Ramos (cell line): ENCODE data around the gene PEX14.
"Not testable (repeated sequence)": the region's sequence is repeated elsewhere in the genome, so short reads cannot be mapped to it uniquely, and the experiment has no call there.

ENCODE experiments used
- in situ Hi-C: fragments of 300-500 bp; cut with MboI; formaldehyde crosslinking; loops from one replicate; pipeline ENCODE4 v1.14.3; 2022; ENCODE audit warnings: low sequenced_read_pairs; ENCODE audit not compliant: unreplicated experiment

The PEX14 gene

DNA sequence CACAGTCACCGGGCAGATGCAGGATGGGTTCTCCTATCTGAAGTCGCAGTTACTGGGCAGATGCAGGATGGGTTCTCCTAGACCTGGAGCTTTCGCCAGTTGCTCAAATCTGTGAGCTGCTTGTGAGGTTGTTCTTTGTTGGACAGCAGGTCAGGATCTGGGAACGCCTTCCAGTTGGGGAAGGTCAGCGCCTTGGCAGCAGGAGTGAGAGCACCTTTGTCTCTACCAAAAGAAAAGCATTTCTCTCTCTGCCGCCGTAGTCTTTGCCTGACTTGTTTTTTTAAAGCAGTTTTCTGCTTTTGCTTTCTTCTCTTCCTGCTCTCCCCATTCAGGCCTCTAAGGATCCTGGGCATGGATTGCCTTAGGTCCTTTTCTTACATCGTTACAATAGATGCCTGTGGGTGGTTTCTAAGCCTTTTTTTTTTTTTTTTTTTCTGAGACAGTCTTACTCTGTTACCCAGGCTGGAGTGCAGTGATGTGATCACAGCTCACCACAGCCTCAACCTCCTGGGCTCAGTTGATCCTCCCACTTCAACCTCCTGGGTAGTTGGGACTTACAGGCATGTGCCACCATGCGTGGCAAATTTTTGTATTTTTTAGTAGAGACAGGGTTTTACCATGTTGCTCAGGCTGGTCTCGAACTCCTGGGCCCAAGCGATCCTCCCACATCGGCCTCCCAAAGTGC, 15.7 kb downstream of the PEX14 start:
- in situ Hi-C loops = loop anchor here (5.0 kb wide), 1 partner anchor 63 kb away; no protein-coding TSS in a partner anchor

DNA sequence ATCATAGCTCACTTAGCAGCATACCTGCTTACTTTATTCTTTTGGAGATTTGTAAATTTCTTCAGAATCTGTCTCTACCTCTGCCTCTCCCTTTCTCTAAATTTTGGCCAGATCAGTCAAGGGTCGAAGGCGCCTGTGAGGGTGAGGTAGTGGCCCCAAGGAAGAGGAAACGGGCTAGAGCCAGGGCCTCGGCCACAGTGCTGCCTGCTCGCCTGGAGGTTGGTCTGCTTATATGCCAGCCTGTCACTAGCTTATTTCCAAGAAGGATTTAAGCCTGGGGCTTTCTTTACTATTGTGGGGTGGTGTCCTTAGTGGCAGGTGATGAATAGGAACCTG, 19.6 kb downstream of the PEX14 start:
- in situ Hi-C loops = loop anchor here (5.0 kb wide), 1 partner anchor 67 kb away; no protein-coding TSS in a partner anchor

DNA sequence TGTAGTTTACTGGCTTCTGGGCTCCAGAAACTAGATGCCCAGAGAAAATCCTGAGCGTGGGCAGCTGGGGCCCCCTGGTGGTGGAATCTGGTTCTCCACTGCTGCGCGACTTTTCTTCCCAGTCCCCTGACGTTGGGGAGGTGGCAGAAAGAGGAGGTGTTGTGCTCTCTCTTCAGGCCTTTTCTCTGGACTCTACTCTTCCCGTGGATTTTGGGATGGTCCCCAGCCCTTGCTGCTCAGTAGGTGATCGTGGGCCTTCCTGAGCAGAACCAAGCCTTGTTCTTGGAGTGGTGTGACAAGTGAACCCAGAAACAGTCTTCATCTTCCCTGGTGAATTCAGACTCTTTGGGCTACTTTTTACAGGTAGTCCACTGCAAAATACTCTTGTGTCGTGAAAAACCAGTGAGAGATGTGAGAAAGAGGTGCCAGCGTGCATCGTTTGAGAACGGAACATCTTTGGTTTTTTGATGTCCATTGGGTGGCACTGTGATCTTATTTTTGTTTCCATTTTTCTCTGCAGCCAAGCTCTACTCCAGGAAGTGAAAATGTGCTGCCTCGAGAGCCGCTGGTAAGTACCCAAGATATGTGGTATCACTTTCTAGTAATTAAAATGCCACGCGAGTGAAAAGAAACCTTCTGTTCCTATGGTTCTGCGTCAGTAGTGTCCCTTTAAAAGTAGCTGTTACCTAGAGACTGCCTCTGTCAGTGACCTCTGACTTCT, 20.2 kb downstream of the PEX14 start:
- in situ Hi-C loops = loop anchor here (5.0 kb wide), 1 partner anchor 68 kb away; no protein-coding TSS in a partner anchor

DNA sequence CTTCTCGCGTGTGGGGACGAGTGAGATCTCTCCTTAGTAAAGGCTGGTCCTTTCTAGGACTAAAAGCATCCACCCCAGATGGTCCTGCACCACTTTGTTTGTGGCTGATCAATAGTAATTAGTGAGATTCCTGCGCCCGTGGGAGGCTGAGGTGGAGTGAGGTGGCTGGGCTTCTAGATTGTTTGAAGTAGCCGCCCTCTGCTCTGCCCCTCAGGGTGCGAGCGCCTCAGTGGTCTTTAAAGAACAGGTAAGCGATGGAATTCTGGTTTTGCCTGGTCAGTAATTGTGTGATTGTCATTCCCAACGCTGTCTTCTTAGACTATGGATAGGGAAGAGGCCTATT, 20.7 kb downstream of the PEX14 start:
- in situ Hi-C loops = no loop called here

DNA sequence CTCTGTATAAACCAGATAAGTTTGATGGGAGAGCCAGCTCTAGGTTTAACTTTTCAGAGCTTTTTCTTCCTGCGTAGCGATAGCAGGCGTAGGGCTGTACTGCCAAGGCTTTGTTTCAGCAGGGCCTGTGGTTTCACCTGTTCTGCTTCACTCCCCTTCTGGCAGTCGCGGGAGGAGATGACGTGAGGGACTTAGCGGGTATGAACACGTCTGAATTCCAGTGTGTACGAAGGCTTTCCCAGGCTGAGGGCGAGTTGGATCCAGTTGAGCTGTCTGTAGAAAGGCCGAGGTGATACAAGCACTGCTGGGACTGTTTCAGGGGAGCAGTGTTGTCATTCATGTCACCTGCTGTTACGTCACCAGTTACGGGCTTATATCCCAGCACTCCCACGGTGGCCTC, 21.2 kb downstream of the PEX14 start:
- in situ Hi-C loops = no loop called here

DNA sequence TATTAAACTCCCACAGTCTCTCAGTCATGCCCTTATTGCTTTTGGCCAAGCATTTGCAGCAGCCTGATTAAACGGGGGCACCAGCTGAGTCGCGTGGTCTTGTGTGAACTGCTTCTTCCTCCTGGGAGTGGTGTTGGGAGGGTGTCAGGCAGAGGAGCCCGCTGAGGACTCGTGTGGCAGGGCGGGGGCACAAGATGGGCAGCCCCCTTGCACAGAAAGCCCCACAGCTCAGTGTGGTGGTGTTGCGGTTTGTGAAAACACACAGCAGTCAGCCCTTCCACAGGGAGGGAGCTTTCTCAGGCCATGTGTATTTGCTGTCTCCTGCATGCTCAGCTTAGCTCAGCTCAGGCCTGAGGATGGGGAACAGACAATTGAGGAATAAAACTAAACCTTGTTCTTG, 22.4 kb downstream of the PEX14 start:
- in situ Hi-C loops = no loop called here

DNA sequence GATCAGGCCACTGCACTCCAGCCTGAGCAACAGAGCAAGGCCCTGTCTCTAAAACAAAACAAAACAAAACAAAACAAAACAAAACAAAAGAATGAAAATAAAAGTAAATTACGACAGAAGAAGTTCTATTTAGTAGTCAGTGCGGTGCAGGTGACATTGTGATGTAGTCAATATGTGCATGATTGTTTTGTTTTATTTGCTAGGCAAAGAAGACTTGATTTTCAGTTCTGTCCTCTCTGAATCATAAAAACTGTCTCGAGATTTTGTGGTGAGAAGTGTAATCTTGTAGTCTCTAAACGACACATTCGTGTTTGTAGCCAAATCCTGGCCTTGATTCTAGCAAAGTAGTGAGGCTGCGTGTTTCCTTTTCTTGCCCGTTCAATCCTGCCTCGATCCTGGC, 23.5 kb downstream of the PEX14 start:
- in situ Hi-C loops = no loop called here

DNA sequence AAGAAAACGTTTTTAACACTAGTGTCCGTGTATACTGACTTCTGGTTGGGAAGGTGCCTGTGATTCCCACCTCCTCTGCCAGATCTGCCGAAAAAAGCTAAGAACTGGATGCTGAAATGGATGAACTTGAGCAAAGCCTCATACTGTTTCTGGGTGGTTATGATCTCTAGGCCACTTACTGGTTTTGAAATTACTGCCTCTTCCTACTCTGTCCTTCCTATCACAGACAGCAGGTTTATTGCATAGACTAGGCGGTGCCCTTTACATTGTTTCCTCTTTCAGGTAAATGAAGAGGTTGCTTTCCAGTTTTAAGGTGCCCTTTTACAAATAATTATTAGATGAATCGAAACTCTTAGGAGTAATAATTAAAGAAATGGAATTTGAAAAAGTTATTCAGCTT, 27.5 kb downstream of the PEX14 start:
- in situ Hi-C loops = no loop called here

DNA sequence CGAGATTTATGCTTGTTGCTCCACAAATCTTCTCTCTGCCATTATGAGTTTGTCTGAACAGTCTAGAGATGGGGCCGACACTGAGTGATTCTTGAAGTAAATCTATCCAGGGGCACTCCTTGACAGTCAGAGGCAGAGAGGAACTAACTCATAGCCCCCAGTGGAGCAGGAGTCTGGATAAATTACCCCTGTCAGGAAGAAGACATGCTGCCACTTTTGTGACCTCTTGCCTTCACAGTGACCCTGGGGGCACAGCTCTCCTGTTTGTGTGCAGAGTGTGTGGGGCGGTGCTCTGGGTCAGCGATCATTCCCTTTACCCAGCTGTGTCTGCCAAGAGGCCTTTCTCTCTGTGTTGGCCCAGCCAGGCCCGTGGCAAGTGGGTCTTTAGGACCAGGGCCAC, 29.5 kb downstream of the PEX14 start:
- in situ Hi-C loops = no loop called here

DNA sequence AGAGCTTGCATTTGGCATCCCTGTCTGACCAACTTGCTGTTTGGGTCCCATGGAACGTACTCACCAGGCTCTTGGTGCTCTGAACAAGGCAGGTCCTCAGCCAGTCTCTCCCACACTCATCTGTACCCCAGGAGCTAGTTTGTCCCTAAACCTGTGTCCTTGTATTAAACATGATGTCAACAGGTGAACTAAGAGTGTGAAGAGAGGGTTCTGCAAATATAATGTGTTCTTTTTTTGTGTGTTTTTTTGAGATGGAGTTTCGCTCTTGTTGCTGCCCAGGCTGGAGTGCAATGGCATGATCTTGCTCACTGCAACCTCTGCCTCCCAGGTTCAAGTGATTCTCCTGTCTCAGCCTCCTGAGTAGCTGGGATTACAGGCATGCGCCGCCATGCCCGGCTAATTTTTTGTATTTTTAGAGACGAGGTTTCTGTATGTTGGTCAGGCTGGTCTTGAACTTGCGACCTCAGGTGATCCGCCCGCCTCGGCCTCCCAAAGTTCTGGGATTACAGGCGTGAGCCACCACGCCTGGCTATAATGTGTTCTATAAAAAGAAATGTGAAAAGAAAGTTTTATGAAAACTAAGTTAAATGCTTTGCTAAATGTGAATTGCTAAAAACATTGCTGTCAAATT, 31.4 kb downstream of the PEX14 start:
- in situ Hi-C loops = not testable (repeated sequence)

DNA sequence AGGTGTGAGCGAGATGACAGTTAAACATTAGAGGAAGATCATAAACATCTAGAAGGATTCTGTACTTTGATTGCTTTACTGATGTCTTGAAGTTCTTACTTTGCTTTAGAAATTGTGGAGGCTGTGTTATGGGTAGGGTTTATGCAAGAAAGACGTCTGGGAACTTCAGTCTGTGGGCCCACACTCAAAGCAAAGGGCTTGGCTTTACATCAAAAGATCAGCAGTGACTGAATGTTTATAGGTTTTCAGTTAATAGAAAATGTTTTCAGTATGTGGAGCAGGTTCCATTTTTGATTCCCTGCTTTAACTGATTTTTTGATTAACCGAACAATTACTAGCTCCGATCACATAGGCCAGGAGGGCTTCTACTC, 31.9 kb downstream of the PEX14 start:
- in situ Hi-C loops = no loop called here

DNA sequence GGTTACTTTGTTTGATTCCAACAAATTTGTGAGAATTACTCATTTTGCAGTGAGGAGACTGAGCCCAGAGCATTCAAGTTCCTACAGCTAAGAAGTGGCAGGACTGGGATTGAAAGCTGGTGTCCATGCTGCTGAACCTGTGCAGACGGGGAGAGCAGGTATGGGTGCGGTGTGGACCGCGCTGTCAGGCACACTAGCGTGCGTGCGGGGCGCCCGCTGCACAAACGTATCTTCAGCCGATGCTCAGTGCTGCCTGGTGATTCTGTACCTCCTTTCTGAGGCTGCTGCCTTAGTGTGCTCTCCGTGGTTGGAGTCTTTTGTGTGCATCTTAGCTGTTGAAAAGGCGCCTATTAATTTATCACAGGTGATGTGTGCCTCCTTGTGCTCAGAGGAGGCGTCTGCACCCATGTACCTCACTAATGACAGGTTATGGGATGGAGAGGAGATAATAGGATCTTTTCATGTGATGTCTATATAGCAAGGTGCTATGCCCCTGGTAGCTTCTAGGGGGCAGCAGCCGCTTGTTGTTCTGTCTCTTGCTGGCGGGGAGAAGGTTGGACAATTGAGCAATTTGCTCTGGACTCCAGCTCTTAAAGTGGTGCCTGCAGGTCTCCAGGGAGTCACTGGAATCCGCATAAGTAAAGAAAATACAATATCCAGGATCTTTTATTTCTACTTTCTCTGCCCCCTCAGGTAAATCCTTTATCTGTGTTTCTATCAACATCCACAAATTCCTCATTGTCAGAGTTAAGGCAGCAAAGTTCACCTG, 32.5 kb downstream of the PEX14 start:
- in situ Hi-C loops = no loop called here

DNA sequence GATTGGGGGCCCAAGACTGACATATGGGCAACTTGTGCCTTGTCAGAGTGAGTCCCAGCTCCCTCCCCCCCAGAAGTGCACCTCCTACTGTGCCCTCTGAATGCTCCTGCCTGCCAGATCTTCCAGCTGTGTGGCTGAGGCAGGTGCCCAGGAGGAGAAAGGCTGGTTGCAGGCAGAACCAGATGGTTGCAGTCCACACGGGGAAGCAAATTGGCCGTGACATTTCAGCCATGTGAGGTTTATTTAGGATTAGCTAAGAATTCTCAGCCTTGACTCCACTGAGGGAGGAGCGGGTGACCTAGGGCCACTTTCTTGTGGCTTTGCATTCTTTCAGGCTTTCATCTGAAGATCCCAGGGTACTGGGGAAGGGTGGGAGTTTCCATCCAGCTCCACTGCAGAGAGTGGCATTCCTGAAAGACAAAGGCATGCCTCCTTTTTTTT, 33.8 kb downstream of the PEX14 start:
- in situ Hi-C loops = no loop called here

DNA sequence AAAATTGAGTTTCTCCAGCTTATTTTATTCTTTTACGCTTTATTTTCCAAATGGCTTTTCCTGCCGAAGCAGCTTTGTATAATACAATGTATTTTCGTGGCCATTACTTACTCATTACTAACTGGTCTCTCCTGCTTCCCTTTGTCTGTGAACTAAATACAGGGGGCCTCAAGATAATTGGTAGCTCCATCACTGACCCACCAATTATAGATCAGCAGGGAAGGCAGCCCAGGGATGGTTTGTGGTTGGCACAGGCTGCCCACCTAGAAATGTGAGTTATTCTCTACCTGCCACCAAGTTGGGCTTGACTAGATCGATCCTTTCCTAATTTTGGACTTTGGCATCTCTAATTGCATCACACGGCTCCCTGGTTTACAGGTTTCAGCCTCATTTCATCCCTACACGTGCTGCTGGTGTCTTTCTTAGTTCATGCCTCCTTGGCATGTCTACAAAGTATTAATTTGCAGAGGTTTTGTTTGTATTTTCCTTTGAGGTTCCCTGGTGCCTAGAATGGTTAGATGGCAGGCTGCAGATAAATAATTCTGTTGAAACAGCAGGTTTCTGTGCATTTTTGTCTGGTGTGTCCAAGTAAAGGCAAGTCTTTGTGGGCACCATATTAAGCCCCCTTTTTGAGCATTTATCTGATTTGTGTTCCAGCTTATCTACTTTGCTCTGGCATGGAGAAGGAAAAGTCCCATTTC, 35.2 kb downstream of the PEX14 start:
- in situ Hi-C loops = no loop called here

DNA sequence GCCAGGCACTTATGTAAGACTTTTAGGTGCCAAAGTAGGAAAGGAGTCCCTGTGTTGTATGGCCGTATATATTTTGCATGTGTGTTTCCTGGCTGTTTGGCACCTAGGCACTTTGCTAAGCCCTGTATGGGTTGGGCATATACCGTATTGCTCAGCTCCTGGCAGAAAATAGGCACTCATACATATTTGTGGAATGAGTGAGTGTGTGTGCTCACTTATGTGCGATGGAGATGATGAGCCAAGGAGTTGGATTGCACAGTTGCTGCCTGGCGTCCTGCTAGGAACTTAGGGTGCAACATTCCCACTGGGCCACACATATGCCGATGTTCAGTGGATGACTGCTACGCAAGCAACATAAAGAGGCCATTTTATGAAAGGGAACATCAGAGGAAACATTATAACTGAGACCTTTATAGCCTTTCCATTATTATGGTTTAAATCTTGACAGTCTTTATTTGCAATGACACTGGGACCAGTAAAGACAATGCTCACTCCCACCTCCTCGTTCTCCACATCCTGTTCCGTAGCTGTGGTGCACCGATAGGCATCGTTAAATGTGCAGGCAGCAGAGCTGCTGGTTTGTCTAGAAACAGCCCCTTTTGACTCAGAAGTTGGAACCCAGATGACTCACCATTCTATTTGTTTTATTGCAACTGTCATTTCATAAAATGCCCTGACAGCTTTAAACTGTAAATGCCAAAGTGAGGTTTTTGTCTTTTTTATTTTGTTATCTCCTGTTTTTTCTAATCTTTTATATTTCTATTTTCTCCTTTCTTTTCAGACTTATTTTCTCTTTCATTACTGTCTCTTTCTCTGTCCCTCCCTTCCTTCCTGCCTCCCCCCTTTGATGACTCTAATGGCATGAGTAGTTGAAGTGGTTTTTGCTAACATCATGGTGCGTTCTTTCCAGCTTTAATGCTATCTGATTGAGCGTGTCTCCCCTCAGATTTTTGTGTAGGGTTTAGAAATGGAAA, 36.1 kb downstream of the PEX14 start:
- in situ Hi-C loops = no loop called here

DNA sequence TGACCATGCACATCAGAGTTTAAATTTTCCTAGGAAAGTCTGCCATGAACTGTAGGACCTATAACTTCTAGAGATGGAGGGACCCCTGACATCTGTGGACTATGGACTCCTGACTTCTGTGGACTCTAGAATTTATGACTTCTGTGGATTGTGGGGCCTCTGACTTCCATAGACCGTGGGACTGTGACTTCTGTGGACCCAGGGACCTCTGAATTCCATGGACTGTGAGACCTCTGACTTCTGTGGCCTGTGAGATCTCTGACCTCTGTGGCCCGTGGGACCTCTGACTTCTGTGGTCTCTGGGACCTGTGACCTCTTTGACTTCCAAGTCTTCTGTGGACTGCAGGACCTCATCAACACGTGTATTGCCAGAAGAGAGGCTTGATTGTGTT, 36.7 kb downstream of the PEX14 start:
- in situ Hi-C loops = no loop called here

DNA sequence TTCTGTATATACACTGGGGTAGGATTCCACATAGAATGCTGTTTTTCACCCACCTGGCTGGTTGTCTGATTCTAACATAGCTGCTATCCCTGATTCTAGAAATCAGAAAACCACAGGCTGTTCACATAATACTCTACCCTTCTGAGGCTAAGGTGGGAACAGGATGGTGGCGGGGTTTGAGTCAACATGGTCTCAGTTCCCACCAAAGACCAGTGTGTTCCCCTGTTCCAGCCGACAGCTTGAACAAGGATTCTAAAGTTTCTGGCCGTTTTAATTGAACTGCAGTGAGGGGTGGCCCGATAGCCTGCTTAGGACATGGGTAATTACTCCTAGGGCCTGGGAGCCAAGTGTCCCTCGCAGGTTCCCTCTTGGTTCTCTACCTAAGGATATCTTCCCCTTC, 38.4 kb downstream of the PEX14 start:
- in situ Hi-C loops = no loop called here

DNA sequence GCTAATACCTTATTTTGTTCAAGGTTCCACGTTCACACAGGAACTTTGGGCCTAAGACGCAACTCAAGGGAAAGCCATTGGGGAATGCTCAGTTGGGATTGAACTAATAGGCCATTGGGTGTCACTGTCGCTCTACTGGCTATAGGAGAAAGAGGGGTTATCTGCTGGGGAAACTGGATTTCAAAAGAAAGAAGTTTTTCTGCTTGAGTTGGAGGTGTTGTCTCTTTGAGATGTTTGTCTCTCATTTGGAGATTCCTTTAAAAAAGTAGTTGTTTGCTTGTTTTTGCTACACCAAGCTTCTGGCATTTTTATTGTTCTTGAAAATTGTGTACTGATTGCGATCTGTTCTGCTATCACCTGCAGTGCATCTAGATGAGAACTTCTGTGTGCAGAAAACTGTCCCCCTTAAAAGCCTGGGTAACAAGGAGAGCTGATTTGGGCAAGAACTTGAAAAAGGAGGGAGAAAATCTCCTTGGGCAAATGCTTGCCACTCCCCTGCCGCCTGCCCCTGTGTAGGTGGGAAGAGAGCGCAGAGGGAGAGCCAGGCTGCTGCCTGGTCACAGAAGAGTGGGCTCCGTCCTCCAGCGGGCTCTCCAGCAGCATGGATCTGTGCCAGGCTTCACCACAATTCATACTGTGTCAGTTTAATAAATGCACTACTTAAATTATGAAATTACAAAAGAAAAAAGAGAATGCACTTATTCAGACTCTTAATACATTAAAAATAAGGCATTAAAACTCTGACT, 39.9 kb downstream of the PEX14 start:
- in situ Hi-C loops = no loop called here
